Fibroblast of skin of right biceps (primary cell): ENCODE measurements around the gene PICALM.

Source experiments
- DNase-seq: peaks from one replicate; pipeline ENCODE4 v3.0.0-alpha.2; 2013

Gene PICALM

DNA sequence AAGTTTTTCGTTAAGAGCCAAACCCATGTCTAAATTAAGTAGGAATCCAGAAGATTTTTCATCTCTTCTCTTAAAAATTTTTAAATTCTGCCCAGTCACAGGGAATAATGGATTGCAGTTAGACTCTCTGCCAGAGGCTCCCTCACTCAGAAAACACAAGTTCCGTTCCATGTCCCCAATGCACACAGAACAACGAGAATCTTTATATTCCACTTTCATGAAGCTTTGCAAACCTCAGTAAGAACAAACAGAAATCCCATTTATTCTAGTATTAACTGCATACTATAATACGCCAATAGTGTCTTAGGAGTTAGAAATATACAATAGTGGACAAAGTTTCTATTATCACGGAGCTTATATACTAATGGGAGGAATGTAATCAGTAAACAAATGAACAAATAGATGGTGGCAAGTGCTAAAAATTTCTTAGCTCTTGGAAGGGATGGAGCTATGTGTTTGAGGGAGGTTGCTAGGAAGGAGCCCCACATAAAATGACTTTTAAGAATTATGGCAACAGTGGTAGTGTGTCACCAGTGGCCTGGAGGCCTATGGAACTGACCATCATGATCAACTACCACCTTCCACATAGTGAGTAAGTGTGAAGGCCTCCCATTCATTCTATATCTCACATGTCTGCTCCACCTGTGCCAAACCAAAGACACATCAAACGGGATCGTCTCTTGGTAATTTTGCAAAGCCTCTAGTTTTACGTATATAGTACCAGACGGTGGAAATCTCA is 24.9 kb downstream of the PICALM start:
- no peak for DNase-seq

DNA sequence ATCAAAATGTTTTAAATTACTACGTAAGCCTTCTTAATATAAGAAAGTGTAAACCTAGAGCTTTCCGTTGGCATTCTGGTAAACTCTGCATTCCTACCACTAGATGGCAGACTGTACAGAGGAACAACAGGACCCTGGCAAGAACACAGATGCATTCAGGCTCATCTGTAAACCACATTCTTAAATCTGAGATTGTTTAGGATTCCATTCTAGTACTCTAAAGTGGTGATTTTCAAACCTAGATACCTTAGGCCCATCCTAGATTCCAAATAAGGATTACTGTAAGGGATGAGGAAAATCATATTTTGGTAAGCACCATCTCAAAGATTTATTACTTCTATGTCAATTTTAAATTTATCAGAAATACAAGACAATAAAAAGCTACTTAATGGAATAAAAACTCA is 26.9 kb downstream of the PICALM start:
- peak; percentile 90 for DNase-seq

- no peak for DNase-seq
Observed at GRCh38 chr11:86040919-86041850, 27.7 kb downstream of the PICALM start.

- no peak for DNase-seq
Observed at GRCh38 chr11:86039094-86039493, 29.8 kb downstream of the PICALM start.

- DNase-seq = no peak
Observed at GRCh38 chr11:86037743-86038142, 31.1 kb downstream of the PICALM start.

- DNase-seq = no peak
Observed at GRCh38 chr11:86035920-86036319, 33.0 kb downstream of the PICALM start.

GRCh38 chr11:86035164-86035563 is 33.7 kb downstream of the PICALM start:
- no peak for DNase-seq

DNA sequence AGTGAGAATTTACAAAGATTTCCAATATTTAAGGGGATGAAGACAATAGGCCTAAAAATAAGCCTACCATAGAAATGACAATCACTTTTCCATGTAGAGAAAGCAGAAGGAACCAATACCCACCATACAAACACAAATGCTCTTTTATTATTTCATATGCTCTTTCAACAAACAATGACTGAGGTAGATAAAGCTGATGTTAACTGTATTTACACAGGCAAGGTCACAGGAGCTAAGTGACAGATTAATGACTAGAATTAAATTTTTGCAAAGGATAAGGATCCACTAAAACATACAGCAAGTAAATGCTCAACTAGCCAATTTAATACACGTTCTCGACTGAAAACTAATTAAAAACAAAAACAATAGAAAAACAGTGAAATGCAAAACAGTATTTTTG is 34.2 kb downstream of the PICALM start:
- DNase-seq = no peak

GRCh38 chr11:86021377-86021776 is 47.5 kb downstream of the PICALM start:
- no peak for DNase-seq

GRCh38 chr11:86018249-86018648 is 50.6 kb downstream of the PICALM start:
- DNase-seq = no peak

GRCh38 chr11:86016451-86016850 is 52.4 kb downstream of the PICALM start:
- DNase-seq = no peak

DNA sequence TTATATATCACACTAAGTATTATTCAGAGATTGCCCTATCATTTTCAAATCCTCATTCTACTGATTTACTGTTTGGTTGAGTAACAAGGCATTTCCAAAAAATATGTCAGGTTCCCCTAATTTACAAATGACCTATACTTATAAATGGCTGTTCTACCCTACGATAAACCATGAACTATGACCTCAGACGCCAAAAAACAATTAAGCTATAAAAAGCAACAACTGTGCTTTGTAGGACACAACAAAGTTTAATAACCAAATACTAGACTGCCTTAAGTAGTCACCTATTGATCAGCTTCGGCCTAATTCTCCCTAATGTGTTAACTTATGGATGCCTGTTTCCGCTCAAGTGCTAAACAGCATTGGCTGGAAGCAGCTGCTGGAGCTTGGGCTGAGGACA is 53.2 kb downstream of the PICALM start:
- DNase-seq = no peak

DNA sequence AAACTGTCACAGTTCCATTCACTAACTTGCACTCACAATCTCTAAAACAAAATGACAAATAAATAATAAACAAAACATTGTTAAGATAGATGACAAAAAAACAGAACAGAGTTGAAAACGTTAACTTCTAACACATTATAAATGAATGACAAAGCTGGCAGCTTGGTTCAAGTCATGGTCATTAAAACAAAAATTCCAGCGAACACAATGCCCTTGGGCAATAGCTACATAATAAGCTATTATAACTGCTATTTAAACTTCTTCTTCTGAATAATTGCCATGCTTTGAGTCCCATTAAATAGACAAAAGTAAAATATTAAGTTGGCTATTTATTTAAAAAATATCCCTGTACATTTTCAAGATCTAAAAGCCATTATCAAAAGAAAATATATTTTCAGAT is 54.7 kb downstream of the PICALM start:
- no peak for DNase-seq

GRCh38 chr11:86013713-86014112 is 55.2 kb downstream of the PICALM start:
- DNase-seq = no peak

DNA sequence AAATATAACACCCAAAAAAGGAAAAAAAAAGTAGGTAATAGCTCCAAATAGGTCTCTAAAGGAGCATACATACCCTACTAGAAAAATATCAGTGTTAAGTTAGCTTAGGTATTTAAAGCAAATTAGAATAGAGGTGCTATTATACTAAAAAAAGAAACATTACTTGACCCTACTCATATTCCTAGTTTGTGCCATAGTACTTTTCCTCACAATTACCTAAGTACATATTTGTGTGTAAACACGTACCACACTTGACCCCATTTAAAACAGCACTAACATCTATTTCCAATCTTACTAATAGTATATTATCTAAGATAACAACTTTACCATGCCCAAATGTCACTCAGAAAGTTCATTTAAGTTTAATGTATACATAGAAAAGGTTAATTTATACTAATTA is 57.7 kb downstream of the PICALM start:
- no peak for DNase-seq

DNA sequence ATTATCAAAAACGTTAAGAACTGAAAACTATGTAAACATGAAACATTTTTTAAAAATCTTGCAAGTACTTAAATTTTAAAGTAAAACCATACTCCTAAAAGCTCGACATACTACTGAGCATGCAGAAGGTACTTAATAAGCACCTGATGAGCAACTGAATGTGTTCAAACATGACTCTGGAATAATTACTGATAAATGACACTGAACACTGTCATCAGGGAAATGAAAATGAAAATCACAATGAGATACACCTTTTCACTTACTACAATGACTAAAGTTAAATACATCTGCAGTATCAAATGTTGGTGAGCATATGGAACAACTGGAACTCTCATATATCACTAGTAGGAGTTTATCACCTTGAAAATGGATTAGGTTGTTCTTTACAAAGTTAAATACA is 65.2 kb downstream of the PICALM start:
- DNase-seq = no peak

- DNase-seq = no peak
Observed at GRCh38 chr11:86002431-86002830, 66.5 kb downstream of the PICALM start.

GRCh38 chr11:85991508-85991907 is 77.4 kb downstream of the PICALM start:
- DNase-seq = no peak

DNA sequence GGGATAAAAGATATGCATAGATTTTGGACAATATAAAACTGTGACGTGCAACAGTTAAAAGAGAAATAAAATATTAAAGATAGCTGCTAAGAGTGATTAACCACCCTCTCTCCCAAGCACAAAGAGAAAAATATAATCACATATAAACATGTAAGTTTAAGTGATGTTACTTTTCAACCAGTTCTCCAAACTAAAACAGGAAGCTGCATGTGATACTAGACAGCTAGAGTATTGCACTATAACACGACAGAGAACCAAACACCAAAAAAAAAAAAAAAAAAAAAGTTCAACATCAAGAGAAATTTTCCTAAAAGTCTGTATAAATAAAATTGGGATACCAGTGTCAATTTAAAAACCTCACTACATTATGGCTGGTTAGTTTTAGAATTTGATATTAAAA is 79.1 kb downstream of the PICALM start:
- no peak for DNase-seq

- no peak for DNase-seq
Observed at GRCh38 chr11:85988780-85989179, 80.1 kb downstream of the PICALM start.

- DNase-seq = no peak
Observed at GRCh38 chr11:85977751-85978160, 91.1 kb downstream of the PICALM start.

GRCh38 chr11:85976525-85976924 is 92.4 kb downstream of the PICALM start:
- no peak for DNase-seq

DNA sequence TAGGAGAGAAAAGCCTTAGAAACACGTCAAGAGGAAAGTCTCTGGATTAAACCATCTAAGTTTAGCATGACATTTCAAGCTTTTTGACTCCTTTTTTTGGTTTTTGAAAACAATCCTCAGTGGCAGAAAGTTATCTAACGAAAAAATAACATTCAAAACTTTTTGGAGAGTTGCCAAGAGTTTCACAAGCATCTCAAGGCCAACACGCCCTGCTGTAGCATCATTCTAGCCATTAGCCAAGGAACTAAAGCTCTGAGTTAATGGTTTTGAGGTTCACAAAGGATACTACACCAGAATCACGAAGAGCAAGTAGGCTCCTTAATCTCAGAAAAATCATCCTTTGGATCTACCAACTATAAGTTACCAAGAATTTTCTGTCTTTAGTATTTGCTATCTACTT is 94.8 kb downstream of the PICALM start:
- peak; percentile 20 for DNase-seq

DNA sequence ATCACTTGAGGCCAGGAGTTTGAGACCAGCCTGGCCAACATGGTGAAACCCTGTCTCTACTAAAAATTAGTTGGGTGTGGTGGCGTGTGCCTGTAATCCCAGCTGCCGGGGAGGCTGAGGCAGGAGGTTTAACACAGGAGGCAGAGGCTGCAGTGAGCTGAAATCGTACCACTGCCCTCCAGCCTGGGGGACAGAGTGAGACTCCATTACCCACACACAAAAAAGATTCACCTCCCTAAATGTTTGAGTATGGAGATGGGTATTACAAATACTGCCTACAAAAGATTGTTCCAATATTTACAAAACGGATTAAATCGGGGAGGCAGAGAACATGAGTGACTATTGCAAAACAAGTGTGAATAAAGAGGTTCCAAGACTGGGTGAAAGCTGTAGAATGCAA is 98.3 kb downstream of the PICALM start:
- no peak for DNase-seq
